ENCODE data around the gene CACNA1S. TPM values are rescaled to one million over a fixed set of nuclear protein-coding genes. Genes with fewer than 3 reads are reported as not detected.

CACNA1S gene
- total and polyA plus RNA-seq, 2 of the 4 experiments (the other 2 are of a cell fraction) = not detected

DNA sequence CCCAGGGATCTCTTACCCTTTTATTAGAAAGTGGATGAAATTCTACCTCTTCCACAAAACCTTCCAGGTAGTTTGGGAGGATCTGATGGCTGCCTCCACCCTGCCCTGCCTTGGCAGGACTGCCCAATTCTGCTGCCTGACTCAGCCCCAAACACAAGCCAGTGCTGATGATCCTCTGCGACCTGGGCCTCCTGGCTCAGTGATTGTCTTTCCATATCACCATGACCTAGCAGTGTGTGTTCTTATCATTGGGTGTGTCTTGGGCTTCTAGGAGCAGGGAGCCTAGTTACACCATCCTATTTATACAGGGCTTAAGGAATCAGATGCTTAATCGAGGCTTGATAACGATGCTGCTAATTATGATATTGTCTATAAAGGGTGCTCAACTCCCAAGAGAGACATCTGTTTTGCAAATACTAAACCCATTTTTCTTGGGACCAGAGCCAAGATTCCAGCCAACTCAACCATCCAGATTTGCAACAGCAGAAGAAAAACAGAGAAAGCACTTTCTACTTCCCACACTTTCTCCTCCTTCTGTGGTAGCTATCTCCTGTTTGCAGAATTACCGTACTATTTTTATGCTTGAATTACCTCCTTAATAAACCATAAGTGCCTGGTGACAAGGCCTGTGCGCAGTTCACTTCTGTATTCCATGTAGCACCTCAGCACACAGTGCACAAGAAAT, 52.2 kb downstream of the CACNA1S start:
- peaks cover 70% of the 10 kb centered on the region for H3K27me3 ChIP-seq (ENCODE audit: control insufficient read depth, insufficient read depth, low read length)

More for the DNA sequence above, 52.2 kb downstream of the CACNA1S start:
- intact Hi-C loops (cut with micrococcal nuclease) (no loop called here), in situ Hi-C loops (cut with MboI; ENCODE audit: low sequenced_read_pairs) (no loop called here), dilution Hi-C loops (cut with HindIII; ENCODE audit: low sequenced_read_pairs, unreplicated experiment) (no loop called here)
- no peak overlapping the region for H3K23ac ChIP-seq (ENCODE audit: low read depth, low read length)
- TF ChIP-seq, protein P1, sequence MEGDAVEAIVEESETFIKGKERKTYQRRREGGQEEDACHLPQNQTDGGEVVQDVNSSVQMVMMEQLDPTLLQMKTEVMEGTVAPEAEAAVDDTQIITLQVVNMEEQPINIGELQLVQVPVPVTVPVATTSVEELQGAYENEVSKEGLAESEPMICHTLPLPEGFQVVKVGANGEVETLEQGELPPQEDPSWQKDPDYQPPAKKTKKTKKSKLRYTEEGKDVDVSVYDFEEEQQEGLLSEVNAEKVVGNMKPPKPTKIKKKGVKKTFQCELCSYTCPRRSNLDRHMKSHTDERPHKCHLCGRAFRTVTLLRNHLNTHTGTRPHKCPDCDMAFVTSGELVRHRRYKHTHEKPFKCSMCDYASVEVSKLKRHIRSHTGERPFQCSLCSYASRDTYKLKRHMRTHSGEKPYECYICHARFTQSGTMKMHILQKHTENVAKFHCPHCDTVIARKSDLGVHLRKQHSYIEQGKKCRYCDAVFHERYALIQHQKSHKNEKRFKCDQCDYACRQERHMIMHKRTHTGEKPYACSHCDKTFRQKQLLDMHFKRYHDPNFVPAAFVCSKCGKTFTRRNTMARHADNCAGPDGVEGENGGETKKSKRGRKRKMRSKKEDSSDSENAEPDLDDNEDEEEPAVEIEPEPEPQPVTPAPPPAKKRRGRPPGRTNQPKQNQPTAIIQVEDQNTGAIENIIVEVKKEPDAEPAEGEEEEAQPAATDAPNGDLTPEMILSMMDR (conservative IDR thresholded peaks at IDR 0.05; ENCODE audit: low read depth, low read length) = no peak
- TF ChIP-seq, protein P2, sequence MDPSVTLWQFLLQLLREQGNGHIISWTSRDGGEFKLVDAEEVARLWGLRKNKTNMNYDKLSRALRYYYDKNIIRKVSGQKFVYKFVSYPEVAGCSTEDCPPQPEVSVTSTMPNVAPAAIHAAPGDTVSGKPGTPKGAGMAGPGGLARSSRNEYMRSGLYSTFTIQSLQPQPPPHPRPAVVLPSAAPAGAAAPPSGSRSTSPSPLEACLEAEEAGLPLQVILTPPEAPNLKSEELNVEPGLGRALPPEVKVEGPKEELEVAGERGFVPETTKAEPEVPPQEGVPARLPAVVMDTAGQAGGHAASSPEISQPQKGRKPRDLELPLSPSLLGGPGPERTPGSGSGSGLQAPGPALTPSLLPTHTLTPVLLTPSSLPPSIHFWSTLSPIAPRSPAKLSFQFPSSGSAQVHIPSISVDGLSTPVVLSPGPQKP (IDR thresholded peaks at IDR 0.05; ENCODE audit: borderline replicate concordance, low read depth, low read length) = no peak
- TF ChIP-seq MAFK (IDR thresholded peaks at IDR 0.05; ENCODE audit: low read depth, low read length) = no peak
- no peak for TF ChIP-seq NFE2L2 (IDR thresholded peaks at IDR 0.05; ENCODE audit: low read depth, low read length)
- TF ChIP-seq RCOR1 (IDR thresholded peaks at IDR 0.05; ENCODE audit: insufficient replicate concordance, low read length) = no peak
- no peak for TF ChIP-seq SMC3 (IDR thresholded peaks at IDR 0.05; ENCODE audit: low read depth, low read length)
- TF ChIP-seq, protein P3, sequence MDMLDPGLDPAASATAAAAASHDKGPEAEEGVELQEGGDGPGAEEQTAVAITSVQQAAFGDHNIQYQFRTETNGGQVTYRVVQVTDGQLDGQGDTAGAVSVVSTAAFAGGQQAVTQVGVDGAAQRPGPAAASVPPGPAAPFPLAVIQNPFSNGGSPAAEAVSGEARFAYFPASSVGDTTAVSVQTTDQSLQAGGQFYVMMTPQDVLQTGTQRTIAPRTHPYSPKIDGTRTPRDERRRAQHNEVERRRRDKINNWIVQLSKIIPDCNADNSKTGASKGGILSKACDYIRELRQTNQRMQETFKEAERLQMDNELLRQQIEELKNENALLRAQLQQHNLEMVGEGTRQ (IDR thresholded peaks at IDR 0.05; ENCODE audit: low read depth, low read length) = no peak
- no peak for TF ChIP-seq RAD21 (IDR thresholded peaks at IDR 0.05; ENCODE audit: low read length)
- no peak for TF ChIP-seq MXI1 (IDR thresholded peaks at IDR 0.05; ENCODE audit: borderline replicate concordance, low read depth, low read length)
- no peak for TF ChIP-seq CHD1 (IDR thresholded peaks at IDR 0.05; ENCODE audit: low read depth, low read length)
- no peak for TF ChIP-seq FOS (IDR thresholded peaks at IDR 0.05; ENCODE audit: low read depth, low read length)
- TF ChIP-seq POLR2A (IDR thresholded peaks at IDR 0.05; ENCODE audit: low read depth, low read length) = no peak
- TF ChIP-seq RFX5 (IDR thresholded peaks at IDR 0.05; ENCODE audit: low read depth, low read length) = no peak
- no peak overlapping the region for H4K91ac ChIP-seq (ENCODE audit: insufficient read depth, low read depth, low read length)
- POLR2A ChIA-PET (ENCODE audit: unreplicated experiment) = no interaction called here
- ATAC-seq (ENCODE audit: low read depth) (no peak), DNase-seq (no peak)
- no peak overlapping the region for H3K56ac ChIP-seq (ENCODE audit: extremely low read depth, insufficient read depth, low read length)
- no peak overlapping the region for H4K8ac ChIP-seq (ENCODE audit: low read depth in 2 of 2, low read length in 2 of 2)
- no peak overlapping the region for H2AK9ac ChIP-seq (replicated peaks; ENCODE audit: low read depth, low read length, poor library complexity)
- no peak overlapping the region for H2AK5ac ChIP-seq (ENCODE audit: low read depth, low read length)
- no CpG with 5 or more reads among the region's 5 CpGs for WGBS, 2 experiments (ENCODE audit: extremely low coverage in 2 of 2, insufficient read length in 1 of 2)
- no peaks in the 10 kb centered on the region for H4K20me1 ChIP-seq (ENCODE audit: insufficient read depth, low read length)
- no peak overlapping the region for H2AFZ ChIP-seq (replicated peaks; ENCODE audit: low read length, poor library complexity)
- no peak overlapping the region for H2BK5ac ChIP-seq (ENCODE audit: low read depth, low read length, poor library complexity, severe bottlenecking)
- H3K14ac ChIP-seq (replicated peaks; ENCODE audit: low read depth, low read length) = no peak overlapping the region
- no peaks in the 10 kb centered on the region for H3K36me3 ChIP-seq (ENCODE audit: control insufficient read depth, insufficient read depth, low read length)
- H3K9me1 ChIP-seq (ENCODE audit: insufficient read depth, low read length) = no peaks in the 10 kb centered on the region
- BruUV-seq (replicated peaks) = no TSS peak
- H3K27ac ChIP-seq (ENCODE audit: insufficient read depth, low read length) = no peak overlapping the region
- no peak overlapping the region for H3K4me2 ChIP-seq (ENCODE audit: low read depth, low read length)
- H3K9ac ChIP-seq (ENCODE audit: low read depth, low read length) = no peak overlapping the region
- CTCF ChIA-PET = no interaction called here
- H3K4me3 ChIP-seq (ENCODE audit: insufficient read depth, low read depth, low read length) = no peak overlapping the region
- H3K18ac ChIP-seq (ENCODE audit: low read depth, low read length) = no peak overlapping the region
- no peaks in the 10 kb centered on the region for H3K79me1 ChIP-seq (ENCODE audit: low read depth in 1 of 2, low read length in 2 of 2)
- no peak overlapping the region for H2BK15ac ChIP-seq (ENCODE audit: low read depth, low read length)
- H3K9me3 ChIP-seq (ENCODE audit: control insufficient read depth, insufficient read depth, low read length) = no peaks in the 10 kb centered on the region
- H2BK20ac ChIP-seq (ENCODE audit: low read depth, low read length) = no peak overlapping the region
- H3K4me1 ChIP-seq (ENCODE audit: control insufficient read depth, insufficient read depth, low read length) = no peaks in the 10 kb centered on the region
- no peak overlapping the region for H3K4ac ChIP-seq (ENCODE audit: low read depth, low read length)
- no peak overlapping the region for H4K5ac ChIP-seq (ENCODE audit: low read depth, low read length)
- no peak overlapping the region for H2BK120ac ChIP-seq (ENCODE audit: low read depth, low read length)

Measured in IMR-90 (cell line).